Activated T-helper 2 cell treated with anti-CD3 and anti-CD28 coated beads, Interferon-gamma antibody, Interleukin-2, Interleukin-4, amounts not matched to agents 10 μg/mL and 5 μg/mL and 100 μg/mL, durations not matched to agents 14 hours and 24 hours and 36 hours (primary cell): ENCODE data around the gene CCDC57. TPM values are rescaled to one million over a fixed set of nuclear protein-coding genes. Genes with fewer than 3 reads are reported as not detected.

Experiments
- DNase-seq: peaks from one replicate; pipeline ENCODE4 v3.0.0; 2021; ENCODE audit warnings: low spot score
- H3K27ac Mint-ChIP-seq: one replicate; pipeline ENCODE4 v1.8.0; 2021; ENCODE audit warnings: mixed read lengths
- H3K27me3 Mint-ChIP-seq: one replicate; pipeline ENCODE4 v1.8.0; 2021; ENCODE audit warnings: low read depth, mixed read lengths
- H3K36me3 Mint-ChIP-seq: one replicate; pipeline ENCODE4 v1.8.0; 2021; ENCODE audit warnings: low read depth, mixed read lengths
- H3K4me1 Mint-ChIP-seq: one replicate; pipeline ENCODE4 v1.8.0; 2021; ENCODE audit warnings: low read depth, mixed read lengths
- H3K4me3 Mint-ChIP-seq: one replicate; pipeline ENCODE4 v1.8.0; 2021; ENCODE audit warnings: low read depth, mild to moderate bottlenecking, moderate library complexity, mixed read lengths
- H3K9me3 Mint-ChIP-seq: one replicate; pipeline ENCODE4 v1.8.0; 2021; ENCODE audit warnings: mixed read lengths
- intact Hi-C: fragments of 100-400 bp; cut with micrococcal nuclease; formaldehyde crosslinking; loops from one replicate; pipeline ENCODE4 v1.15.1; 2023
- total RNA-seq: library from RNA; stranded (reverse); gene quantifications from 2 replicates; pipeline ENCODE4 v1.2.3, GENCODE V29; 2022

Gene CCDC57
- total RNA-seq, 1 donor from 2014 or later = 51.7 TPM

GRCh38 chr17:82073446-82073845 lies 139.2 kb downstream of the CCDC57 start:
- DNase-seq = no peak
- no peaks in the 10 kb centered on the region for H3K4me1 Mint-ChIP-seq

GRCh38 chr17:82072827-82073226 lies 139.8 kb downstream of the CCDC57 start:
- Mint-ChIP-seq H3K27ac (no peak overlapping the region), H3K9me3 (no peaks in the 10 kb centered on the region), H3K4me1 (no peaks in the 10 kb centered on the region), H3K4me3 (no peak overlapping the region), H3K27me3 (no peaks in the 10 kb centered on the region), H3K36me3 (peaks cover 2% of the 10 kb centered on the region)
- intact Hi-C loops = no loop called here
- DNase-seq = no peak

More at GRCh38 chr17:82073446-82073845, 139.2 kb downstream of the CCDC57 start:
- Mint-ChIP-seq H3K27me3 (no peaks in the 10 kb centered on the region), H3K36me3 (peaks cover 7% of the 10 kb centered on the region), H3K9me3 (no peaks in the 10 kb centered on the region), H3K4me3 (no peak overlapping the region), H3K27ac (no peak overlapping the region)
- intact Hi-C loops = no loop called here

GRCh38 chr17:82070611-82071010 lies 142.0 kb downstream of the CCDC57 start:
- Mint-ChIP-seq H3K27me3 (no peaks in the 10 kb centered on the region), H3K4me1 (no peaks in the 10 kb centered on the region), H3K4me3 (no peak overlapping the region), H3K36me3 (no peaks in the 10 kb centered on the region), H3K27ac (no peak overlapping the region), H3K9me3 (no peaks in the 10 kb centered on the region)
- intact Hi-C loops = no loop called here
- no peak for DNase-seq

GRCh38 chr17:82065638-82066303 lies 146.9 kb downstream of the CCDC57 start, which contains the start of gene DUS1L:
Gene DUS1L, minus strand, starts transcription at chr17:82065804. Its CDS starts 745 bp downstream, at chr17:82065059.
- intact Hi-C loops = no loop called here
- H3K36me3 Mint-ChIP-seq = no peaks in the 10 kb centered on the region

GRCh38 chr17:82065193-82065637 lies 147.4 kb downstream of the CCDC57 start:
- H3K27ac Mint-ChIP-seq = no peak overlapping the region
- intact Hi-C loops = no loop called here
- DNase-seq = peak; percentile 25

More at GRCh38 chr17:82065638-82066303, 146.9 kb downstream of the CCDC57 start, which contains the start of gene DUS1L:
- no peaks in the 10 kb centered on the region for H3K9me3 Mint-ChIP-seq
- H3K4me3 Mint-ChIP-seq = peak within 1 kb of the TSS; percentile 82
- peak; percentile 69 for DNase-seq
- H3K27ac Mint-ChIP-seq = peak within 1 kb of the TSS; percentile 84
- H3K27me3 Mint-ChIP-seq = no peaks in the 10 kb centered on the region
- no peaks in the 10 kb centered on the region for H3K4me1 Mint-ChIP-seq

GRCh38 chr17:82064433-82065192 lies 148.0 kb downstream of the CCDC57 start:
- Mint-ChIP-seq H3K4me1 (no peaks in the 10 kb centered on the region), H3K9me3 (no peaks in the 10 kb centered on the region), H3K27me3 (no peaks in the 10 kb centered on the region), H3K36me3 (peaks cover 4% of the 10 kb centered on the region), H3K27ac (no peak overlapping the region), H3K4me3 (peak overlapping the region; percentile 66)
- intact Hi-C loops = no loop called here
- DNase-seq = no peak

More at GRCh38 chr17:82065193-82065637, 147.4 kb downstream of the CCDC57 start:
- no peaks in the 10 kb centered on the region for H3K4me1 Mint-ChIP-seq
- no peaks in the 10 kb centered on the region for H3K27me3 Mint-ChIP-seq
- H3K9me3 Mint-ChIP-seq = no peaks in the 10 kb centered on the region
- H3K36me3 Mint-ChIP-seq = peaks cover 1% of the 10 kb centered on the region
- H3K4me3 Mint-ChIP-seq = peak overlapping the region; percentile 66

GRCh38 chr17:82063424-82064415 lies 148.9 kb downstream of the CCDC57 start:
- no peaks in the 10 kb centered on the region for H3K4me1 Mint-ChIP-seq
- H3K36me3 Mint-ChIP-seq = peaks cover 7% of the 10 kb centered on the region
- H3K9me3 Mint-ChIP-seq = no peaks in the 10 kb centered on the region
- no peak overlapping the region for H3K27ac Mint-ChIP-seq
- H3K27me3 Mint-ChIP-seq = no peaks in the 10 kb centered on the region
- DNase-seq = no peak
- intact Hi-C loops = no loop called here
- peak overlapping the region; percentile 66 for H3K4me3 Mint-ChIP-seq

GRCh38 chr17:82062984-82063368 lies 149.7 kb downstream of the CCDC57 start:
- Mint-ChIP-seq H3K36me3 (peaks cover 7% of the 10 kb centered on the region), H3K27ac (no peak overlapping the region), H3K4me1 (no peaks in the 10 kb centered on the region), H3K27me3 (no peaks in the 10 kb centered on the region), H3K9me3 (no peaks in the 10 kb centered on the region), H3K4me3 (no peak overlapping the region)
- intact Hi-C loops = no loop called here
- no peak for DNase-seq

- Mint-ChIP-seq H3K27ac (no peak overlapping the region), H3K27me3 (no peaks in the 10 kb centered on the region), H3K9me3 (no peaks in the 10 kb centered on the region), H3K4me1 (no peaks in the 10 kb centered on the region), H3K36me3 (peaks cover 12% of the 10 kb centered on the region), H3K4me3 (no peak overlapping the region)
- no peak for DNase-seq
- intact Hi-C loops = no loop called here
These were observed 150.3 kb downstream of the CCDC57 start for GRCh38 chr17:82062076-82062983.

GRCh38 chr17:82061047-82061925 lies 151.4 kb downstream of the CCDC57 start:
- intact Hi-C loops = no loop called here
- Mint-ChIP-seq H3K4me1 (no peaks in the 10 kb centered on the region), H3K27me3 (no peaks in the 10 kb centered on the region), H3K36me3 (peaks cover 12% of the 10 kb centered on the region), H3K4me3 (no peak overlapping the region), H3K27ac (no peak overlapping the region), H3K9me3 (no peaks in the 10 kb centered on the region)
- DNase-seq = no peak

- peaks cover 12% of the 10 kb centered on the region for H3K36me3 Mint-ChIP-seq
- no peak overlapping the region for H3K27ac Mint-ChIP-seq
- H3K4me1 Mint-ChIP-seq = no peaks in the 10 kb centered on the region
- DNase-seq = no peak
- H3K27me3 Mint-ChIP-seq = no peaks in the 10 kb centered on the region
- H3K4me3 Mint-ChIP-seq = no peak overlapping the region
- no peaks in the 10 kb centered on the region for H3K9me3 Mint-ChIP-seq
- intact Hi-C loops = no loop called here
These were observed 152.0 kb downstream of the CCDC57 start for GRCh38 chr17:82060614-82061013.
